GM21723 (cell line): ENCODE results near the gene COPRS.

Experiments used
- ATAC-seq: cut with Tn5 transposase; IDR thresholded peaks from one replicate; pipeline ENCODE4 v1.9.1; 2021; ENCODE audit warnings: mild to moderate bottlenecking, moderate library complexity; ENCODE audit not compliant: unreplicated experiment

COPRS gene

GRCh38 chr17:31858642-31859486 is at the start of gene COPRS:
COPRS (minus strand) TSS chr17:31859244; CDS start chr17:31859199, 45 bp downstream.
- peak; percentile 74 for ATAC-seq

- no peak for ATAC-seq
Observed at GRCh38 chr17:31908386-31908785, 49.3 kb upstream of the COPRS start.

GRCh38 chr17:31907342-31907962 is 48.4 kb upstream of the COPRS start:
- no peak for ATAC-seq

GRCh38 chr17:31903401-31903800 is 44.4 kb upstream of the COPRS start:
- no peak for ATAC-seq

GRCh38 chr17:31902693-31903092 is 43.6 kb upstream of the COPRS start:
- no peak for ATAC-seq

- no peak for ATAC-seq
Observed at GRCh38 chr17:31900877-31901276, 41.8 kb upstream of the COPRS start.

- ATAC-seq, result no peak
Observed at GRCh38 chr17:31888124-31888523, 29.1 kb upstream of the COPRS start.

GRCh38 chr17:31882571-31882970 is 23.5 kb upstream of the COPRS start:
- no peak for ATAC-seq

- no peak for ATAC-seq
Observed at GRCh38 chr17:31880311-31880710, 21.3 kb upstream of the COPRS start.

GRCh38 chr17:31878703-31879073 is 19.6 kb upstream of the COPRS start:
- ATAC-seq, result no peak

GRCh38 chr17:31877911-31878702 is 19.1 kb upstream of the COPRS start:
- no peak for ATAC-seq

- ATAC-seq, result no peak
Observed at GRCh38 chr17:31877341-31877740, 18.3 kb upstream of the COPRS start.

GRCh38 chr17:31875081-31875480 is 16.0 kb upstream of the COPRS start:
- no peak for ATAC-seq

GRCh38 chr17:31869797-31870568 is 10.9 kb upstream of the COPRS start:
- ATAC-seq, result no peak

GRCh38 chr17:31869031-31869430 is 10.0 kb upstream of the COPRS start:
- ATAC-seq, result no peak

GRCh38 chr17:31859487-31860008 is 504 bp upstream of the COPRS start:
- no peak for ATAC-seq

GRCh38 chr17:31857920-31858641 is 963 bp downstream of the COPRS start:
- peak; percentile 29 for ATAC-seq

GRCh38 chr17:31856750-31857149 is 2.3 kb downstream of the COPRS start:
- no peak for ATAC-seq

GRCh38 chr17:31854672-31855071 is 4.4 kb downstream of the COPRS start:
- ATAC-seq, result no peak

GRCh38 chr17:31853911-31854470 is 5.1 kb downstream of the COPRS start:
- no peak for ATAC-seq
